Mucosa of gallbladder (tissue), 1 donor: ENCODE data around the gene SLIT1. TPM values are rescaled to one million over a fixed set of nuclear protein-coding genes. Genes with fewer than 3 reads are reported as not detected.
A peak's percentile ranks its signal among the peaks of the same experiment; 100 is the strongest.

Source experiments
- DNase-seq: peaks from one replicate; pipeline ENCODE4 v3.0.0-alpha.2; 2020; ENCODE audit warnings: low spot score
- total RNA-seq: library from RNA; stranded (reverse); gene quantifications from one replicate; pipeline ENCODE4 v1.2.1, GENCODE V29; 2021
- donor health status: DM: no; HTN: no; CAD: no.

The SLIT1 gene
- total RNA-seq, 1 donor from 2014 or later = 0.40 TPM

- DNase-seq = no peak
These were observed 14.9 kb upstream of the SLIT1 start for GRCh38 chr10:97200616-97201015.

- no peak for DNase-seq
These were observed 13.4 kb upstream of the SLIT1 start for GRCh38 chr10:97199152-97199551.

DNA sequence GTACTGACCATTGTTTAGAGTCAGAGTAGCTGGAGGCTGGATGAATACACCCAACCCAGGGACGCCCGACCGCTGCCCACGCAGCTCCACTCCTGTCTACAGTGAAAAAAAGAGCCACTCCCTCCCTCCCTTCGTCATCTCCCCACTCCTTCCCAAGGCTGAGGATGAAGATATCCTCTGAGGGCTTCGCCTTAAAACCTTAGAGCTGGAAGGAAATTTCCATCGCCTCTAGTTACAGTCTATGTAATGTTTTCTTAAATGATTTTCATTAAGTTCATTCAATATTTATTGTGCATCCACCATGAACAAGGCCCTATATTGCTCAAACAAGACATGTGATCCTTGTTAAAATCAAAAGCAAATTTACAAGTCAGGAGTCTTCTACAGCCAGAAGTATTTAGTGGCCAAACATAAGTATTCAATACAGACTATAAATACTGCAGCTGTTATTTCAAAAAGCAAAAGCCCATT is 11.3 kb upstream of the SLIT1 start:
- no peak for DNase-seq

- DNase-seq = peak; percentile 19
These were observed 10.7 kb upstream of the SLIT1 start for GRCh38 chr10:97196223-97197029.

DNA sequence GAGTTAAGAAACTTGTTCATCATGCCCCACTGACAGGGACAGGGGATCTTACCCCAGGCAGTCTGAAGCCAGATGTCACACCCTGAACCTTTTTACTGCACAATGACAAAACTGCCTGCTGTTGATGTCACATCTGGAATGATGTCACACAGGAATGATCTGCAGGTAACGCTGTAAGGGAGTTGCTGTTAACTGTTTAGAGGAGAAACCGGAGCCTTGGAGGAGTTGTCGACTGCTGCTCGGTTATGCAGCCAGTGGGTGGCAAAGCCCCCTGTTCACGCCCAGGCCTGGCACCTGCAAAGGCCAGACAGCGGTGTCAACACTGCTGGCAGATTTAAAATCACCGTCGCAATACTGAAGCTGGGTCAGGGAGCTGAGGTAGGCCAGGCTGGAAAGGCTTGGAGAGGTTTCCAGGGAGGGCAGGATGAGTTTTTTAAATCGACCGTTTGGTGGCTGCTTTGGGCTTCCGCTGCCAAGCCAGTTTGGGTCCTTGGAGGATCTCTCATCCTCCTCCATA is 10.0 kb upstream of the SLIT1 start:
- DNase-seq = no peak

- DNase-seq = no peak
These were observed 7.2 kb upstream of the SLIT1 start for GRCh38 chr10:97192952-97193435.

- DNase-seq = no peak
These were observed 4.7 kb upstream of the SLIT1 start for GRCh38 chr10:97190450-97190849.

- DNase-seq = no peak
These were observed 2.5 kb upstream of the SLIT1 start for GRCh38 chr10:97188261-97188711.

DNA sequence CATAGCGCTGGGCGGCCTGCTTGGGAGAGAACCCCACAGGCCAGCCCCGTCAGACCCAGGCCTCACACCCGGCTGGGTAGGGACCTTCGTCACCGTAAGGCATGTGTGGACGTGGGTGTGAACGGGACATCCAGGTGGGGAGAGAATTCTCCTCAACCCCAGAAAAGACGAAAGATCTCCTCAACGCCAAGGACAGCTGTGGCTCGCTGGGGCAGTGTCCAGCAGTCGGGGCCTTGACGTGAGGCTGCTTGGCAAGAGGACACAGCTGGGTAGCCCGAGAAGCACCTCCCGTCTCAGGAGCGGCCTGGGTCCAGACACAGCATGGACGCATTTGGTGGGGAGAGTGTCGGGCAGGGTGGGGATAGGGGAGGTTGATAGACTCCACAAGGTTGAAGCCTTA is 1.2 kb upstream of the SLIT1 start:
- no peak for DNase-seq

DNA sequence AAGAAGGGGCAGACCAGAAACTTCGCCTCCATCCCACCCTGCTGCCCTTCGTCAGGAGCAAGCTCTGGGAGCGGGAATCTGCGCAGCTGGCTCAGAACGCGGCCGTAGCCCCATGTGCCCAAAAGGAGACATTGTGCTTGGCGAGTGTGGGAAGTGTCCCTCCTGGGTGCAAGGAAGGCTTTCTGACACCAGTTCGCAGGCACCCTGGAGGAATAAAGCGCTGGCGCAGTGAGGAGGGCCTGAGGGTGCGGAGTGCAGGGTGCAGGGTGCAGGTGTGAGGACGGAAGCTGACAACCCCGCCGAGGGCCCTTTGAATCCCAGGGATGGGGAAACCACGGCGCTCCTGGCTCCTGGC is 811 bp downstream of the SLIT1 start:
- no peak for DNase-seq

DNA sequence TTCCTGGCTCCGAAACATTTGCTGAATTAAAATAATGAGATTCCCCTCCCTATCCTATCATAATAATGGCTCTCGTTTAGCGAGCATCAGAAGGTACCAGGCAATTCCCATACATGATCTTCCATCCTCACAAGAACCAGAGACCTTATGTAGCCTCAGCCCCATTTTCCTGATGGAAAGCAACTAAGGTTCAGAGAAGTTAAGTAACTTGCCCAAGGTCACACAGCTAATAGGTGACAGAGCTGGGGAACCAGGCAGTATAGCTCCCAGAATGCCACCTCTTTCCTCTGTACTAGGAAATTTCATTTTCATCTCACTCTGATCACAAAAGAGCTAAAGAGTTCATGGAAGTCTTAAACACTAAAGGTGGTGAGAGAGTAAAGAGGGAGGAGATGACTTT is 2.4 kb downstream of the SLIT1 start:
- no peak for DNase-seq

- no peak for DNase-seq
These were observed 3.3 kb downstream of the SLIT1 start for GRCh38 chr10:97182288-97182990.

- no peak for DNase-seq
These were observed 4.8 kb downstream of the SLIT1 start for GRCh38 chr10:97180986-97181385.

- DNase-seq = no peak
These were observed 5.4 kb downstream of the SLIT1 start for GRCh38 chr10:97180363-97180755.

DNA sequence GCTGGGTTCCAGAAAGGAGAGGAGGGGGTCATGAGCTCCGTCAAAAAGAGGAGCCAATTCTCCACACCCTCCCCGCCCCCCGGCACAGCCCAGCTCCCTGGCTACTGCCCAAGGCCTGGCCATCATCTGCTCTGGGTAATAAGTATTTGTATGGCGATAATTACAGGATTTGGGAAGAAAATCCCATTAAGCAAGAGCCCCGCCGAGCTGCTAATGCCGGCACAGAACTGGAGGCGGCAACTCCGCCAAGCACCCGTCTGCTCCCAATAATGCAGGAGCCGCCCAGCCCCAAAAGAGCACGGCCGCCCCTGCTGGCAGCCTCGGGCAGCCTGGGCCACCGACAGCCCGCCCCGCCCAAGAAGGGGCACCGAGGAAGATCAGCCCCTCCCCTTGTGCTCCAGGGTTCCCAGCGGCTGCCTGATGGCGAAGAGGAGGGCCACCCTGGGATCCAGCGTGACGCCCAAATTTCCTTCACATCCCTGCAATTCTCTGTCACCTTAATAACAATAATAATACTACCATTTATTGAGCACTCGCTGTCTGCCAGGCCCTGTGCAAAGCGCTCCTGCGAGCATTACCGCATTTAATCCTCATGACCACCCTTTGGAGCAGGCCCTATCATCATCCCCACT is 5.9 kb downstream of the SLIT1 start:
- no peak for DNase-seq

DNA sequence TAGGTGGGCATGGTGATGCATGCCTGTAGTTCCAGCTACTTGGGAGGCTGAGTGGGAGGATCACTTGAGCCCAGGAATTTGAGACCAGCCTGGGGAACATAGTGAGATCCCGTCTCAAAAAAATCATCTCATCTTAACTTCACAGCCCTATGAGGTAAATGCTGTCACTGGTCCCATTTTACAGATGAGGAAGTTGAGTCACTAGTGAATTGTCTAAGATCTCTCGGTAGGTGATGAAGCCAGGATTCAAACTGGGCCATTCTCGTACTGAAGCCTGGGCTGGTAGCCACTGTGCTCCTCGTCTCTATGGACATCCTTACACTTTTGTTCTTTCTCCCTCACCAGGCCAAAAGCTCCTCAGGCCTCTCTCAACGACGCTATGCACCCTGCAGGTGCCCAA is 6.4 kb downstream of the SLIT1 start:
- DNase-seq = no peak

- no peak for DNase-seq
These were observed 7.7 kb downstream of the SLIT1 start for GRCh38 chr10:97178074-97178473.

- DNase-seq = no peak
These were observed 9.5 kb downstream of the SLIT1 start for GRCh38 chr10:97176226-97176625.

GRCh38 chr10:97175586-97175985 is 10.2 kb downstream of the SLIT1 start:
- no peak for DNase-seq

GRCh38 chr10:97174941-97175340 is 10.8 kb downstream of the SLIT1 start:
- DNase-seq = no peak

GRCh38 chr10:97174276-97174775 is 11.4 kb downstream of the SLIT1 start:
- no peak for DNase-seq

DNA sequence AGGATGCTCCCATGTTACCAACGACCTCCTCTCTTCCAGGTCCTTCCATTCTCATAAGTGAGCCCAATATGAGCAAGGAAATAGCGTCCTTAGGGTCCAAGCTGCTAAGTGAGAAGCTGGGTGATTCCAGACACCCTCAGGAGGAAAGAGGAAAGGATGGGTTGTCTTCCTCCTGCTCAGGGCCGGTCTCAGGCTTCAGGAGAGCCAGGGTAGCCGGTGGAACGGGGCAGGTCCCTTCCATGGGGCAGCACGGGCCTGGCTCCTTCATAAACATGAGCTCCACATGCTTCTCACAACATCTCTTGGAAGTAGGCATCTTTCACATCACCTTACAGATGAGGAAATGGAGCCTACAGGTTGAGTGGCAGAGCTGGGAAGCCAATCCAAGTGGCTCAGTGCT is 12.7 kb downstream of the SLIT1 start:
- no peak for DNase-seq
